HG02938 (cell line): ENCODE measurements around the gene FAM169A.
"Not testable (repeated sequence)": the region's sequence is repeated elsewhere in the genome, so short reads cannot be mapped to it uniquely, and the experiment has no call there.

Experiments
- ATAC-seq: cut with Tn5 transposase; IDR thresholded peaks from one replicate; pipeline ENCODE4 v1.9.1; 2021; ENCODE audit warnings: mild to moderate bottlenecking, moderate library complexity; ENCODE audit not compliant: unreplicated experiment

FAM169A gene

GRCh38 chr5:74870299-74871067 lies 4.3 kb upstream of the FAM169A start:
- no peak for ATAC-seq

DNA sequence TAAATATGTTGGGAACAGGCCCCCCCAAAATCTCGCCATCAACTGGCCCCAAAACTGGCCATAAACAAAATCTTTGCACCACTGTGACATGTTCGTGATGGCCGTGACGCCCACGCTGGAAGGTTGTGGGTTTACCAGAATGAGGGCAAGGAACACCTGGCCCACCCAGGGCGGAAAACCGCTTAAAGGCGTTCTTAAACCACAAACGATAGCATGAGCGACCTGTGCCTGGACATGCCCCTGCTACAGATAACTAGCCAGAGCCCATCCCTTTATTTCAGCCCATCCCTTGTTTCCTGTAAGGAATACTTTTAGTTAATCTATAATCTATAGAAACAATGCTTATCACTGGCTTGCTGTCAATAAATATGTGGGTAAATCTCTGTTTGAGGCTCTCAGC lies 3.2 kb upstream of the FAM169A start:
- ATAC-seq, result not testable (repeated sequence)

GRCh38 chr5:74866596-74867162 lies 492 bp upstream of the FAM169A start:
- ATAC-seq, result no peak

DNA sequence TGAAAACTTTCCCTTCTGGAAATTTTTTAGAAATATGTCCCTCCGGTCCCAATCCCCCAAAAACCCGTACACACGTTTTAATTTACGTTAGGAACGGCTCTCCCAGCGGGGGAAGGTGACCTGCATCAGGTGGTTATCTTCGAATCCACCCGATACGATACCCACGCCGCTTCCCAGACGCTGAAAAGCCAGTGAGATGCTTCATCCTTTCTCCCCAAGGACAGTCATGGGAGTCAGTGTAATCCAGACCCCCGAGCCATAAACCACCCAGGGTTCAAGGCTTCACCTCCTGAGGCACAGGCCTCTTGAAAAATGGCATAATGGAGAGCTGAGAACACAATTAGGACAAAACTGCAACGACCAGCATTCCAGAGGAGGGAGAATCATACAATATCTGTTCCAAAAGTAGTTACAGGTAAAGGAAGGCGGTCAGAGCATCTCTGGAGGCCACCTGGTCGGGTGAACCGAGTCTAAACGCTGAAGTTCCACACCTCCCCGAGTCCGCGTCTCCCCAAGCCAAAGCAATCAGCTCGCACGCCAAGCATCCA lies 857 bp downstream of the FAM169A start:
- no peak for ATAC-seq

- ATAC-seq, result no peak
Measured at GRCh38 chr5:74864823-74865222, 1.4 kb downstream of the FAM169A start.

GRCh38 chr5:74863726-74864125 lies 2.5 kb downstream of the FAM169A start:
- no peak for ATAC-seq

GRCh38 chr5:74862221-74862620 lies 4.0 kb downstream of the FAM169A start:
- ATAC-seq, result no peak

- ATAC-seq, result not testable (repeated sequence)
Measured at GRCh38 chr5:74856975-74857374, 9.2 kb downstream of the FAM169A start.

GRCh38 chr5:74853256-74853655 lies 12.9 kb downstream of the FAM169A start:
- ATAC-seq, result no peak

- ATAC-seq, result no peak
Measured at GRCh38 chr5:74851684-74852353, 14.4 kb downstream of the FAM169A start.

DNA sequence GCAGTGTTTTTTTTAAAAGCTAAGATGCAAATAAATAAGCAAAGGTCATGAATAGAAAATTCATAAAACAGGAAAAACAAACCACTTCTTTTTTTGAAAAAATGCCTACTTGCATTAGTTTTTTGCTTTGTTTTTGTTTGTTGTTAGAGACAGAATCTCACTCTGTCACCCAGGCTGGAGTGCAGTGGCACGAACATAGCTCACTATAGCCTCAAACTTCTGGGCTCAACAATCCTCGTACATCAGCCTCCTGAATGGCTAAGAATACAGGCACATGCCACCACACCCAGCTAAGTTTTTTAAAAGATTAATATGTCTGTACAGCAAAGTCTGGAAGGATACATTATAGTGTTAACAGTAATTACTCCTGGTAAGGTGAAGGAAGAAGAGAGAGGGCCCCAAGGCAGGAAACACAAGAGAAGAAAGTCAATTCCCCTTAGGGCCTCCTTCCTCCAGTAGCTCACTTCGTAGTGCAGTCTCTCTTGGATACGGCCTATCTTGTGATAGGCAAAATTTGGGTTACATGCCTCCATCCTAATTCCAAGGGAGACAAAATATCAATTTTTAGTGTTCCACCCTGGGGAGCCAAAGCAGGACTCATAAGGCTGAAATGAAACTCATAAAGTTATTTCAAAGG lies 15.3 kb downstream of the FAM169A start:
- ATAC-seq, result no peak

DNA sequence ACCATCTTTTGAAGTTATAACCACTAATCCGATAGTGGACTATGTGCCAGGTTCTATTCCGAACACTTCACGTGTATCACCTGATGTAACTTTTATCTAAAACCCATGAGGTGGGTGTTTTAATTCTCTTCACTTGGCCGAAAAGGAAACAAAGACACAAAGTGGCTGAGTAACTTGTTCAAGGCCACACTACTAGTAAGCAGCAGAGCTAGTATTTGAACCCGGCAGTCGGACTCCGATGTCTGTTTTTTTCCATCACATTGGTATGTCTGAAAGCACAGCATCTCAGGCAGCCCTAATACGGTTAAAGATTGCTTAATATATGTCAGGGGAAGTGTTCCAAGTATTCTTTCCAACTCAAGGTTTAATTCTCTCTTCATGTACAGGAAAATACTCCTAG lies 16.2 kb downstream of the FAM169A start:
- ATAC-seq, result no peak

DNA sequence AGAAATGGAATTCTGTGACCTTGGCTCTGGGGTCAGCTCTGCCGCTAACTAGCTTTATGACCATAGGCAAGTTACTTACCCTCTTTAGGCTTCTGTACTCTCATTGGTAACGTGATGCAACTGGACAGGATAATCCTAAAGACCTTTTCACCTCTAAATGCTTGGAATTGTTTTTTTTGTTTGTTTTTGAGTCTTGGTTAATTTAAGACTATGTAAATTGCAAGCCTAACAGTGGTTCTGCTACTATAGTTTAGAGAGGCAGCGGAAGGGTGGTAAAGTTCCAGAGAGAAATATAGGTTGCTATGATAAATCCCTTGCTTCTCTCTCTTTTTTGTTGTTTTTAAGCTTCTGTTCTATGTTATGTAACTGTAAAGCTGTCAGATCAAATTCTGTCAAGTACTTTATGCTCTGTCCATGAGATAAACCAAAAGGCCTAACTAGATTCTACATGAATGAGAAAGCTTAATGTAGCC lies 17.6 kb downstream of the FAM169A start:
- ATAC-seq, result no peak

GRCh38 chr5:74839229-74839628 lies 27.0 kb downstream of the FAM169A start:
- no peak for ATAC-seq

DNA sequence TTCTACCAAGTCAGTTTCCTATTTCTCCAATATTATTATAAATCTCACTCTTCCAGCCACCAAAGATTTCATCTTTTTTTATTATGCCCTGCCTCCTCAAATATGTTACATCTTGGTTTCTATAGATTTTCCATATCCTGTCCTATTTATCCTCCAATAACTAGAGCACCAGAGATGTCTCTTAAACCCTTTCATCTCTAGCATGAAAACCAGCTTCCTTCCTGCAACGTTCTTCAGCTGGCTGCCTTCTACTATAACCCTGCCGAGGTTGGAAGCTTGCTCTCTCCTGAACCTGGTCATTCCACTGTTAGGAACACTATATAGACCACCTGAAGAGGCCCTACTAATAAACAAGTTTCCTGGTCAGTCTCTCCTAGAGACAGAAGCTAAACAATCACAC lies 27.9 kb downstream of the FAM169A start:
- ATAC-seq, result no peak

DNA sequence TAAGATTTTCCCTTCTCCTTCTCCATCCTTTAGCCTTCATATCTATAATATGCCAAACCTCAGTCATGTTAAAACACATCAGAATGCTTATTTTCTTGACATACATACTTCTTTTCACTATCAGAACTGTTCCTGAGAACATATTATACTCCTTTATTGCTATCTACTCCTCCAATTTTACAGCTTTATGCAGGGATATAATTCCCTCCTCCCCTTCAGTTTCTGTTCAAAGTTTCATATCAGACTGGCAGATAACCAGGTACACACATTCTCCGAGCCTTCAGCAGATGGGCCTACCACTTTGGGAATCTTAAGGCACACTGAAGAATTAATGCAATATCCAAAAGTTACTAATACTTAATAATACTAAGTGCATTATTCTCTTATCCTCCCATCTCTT lies 29.1 kb downstream of the FAM169A start:
- ATAC-seq, result no peak

DNA sequence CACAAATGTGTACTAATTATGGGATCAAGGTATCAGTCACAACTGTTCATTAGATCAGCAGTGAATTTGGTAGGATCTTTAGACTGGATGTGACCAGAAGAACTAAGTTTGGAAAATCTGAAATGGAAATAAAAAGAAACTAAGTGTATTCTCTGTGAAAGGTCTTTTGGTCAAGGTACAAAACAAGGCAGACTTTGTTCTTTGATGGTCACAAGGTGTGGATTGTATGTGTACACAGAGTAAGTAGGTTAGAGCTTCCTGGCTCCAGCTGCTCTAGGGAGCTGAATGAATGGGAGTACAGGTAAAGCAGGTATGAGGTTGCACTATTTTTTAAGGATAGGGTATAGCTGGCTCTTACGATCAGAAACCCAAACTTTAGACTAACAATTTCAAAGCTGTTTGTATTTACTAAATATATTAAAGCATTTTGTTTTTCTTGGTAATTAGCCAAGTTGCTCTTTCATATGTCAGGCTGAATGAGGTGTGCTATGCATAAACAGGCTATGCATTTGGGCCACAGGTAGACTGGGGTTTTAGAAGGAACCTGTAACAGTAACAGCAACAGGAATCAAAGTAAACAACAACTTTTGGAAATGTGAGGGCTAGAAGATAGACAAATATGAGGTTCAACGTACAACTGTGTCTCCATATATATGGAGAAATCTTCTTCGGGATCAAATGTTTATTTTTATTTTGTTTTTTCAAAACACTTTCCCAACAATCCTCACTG lies 32.5 kb downstream of the FAM169A start:
- ATAC-seq, result no peak

- ATAC-seq, result no peak
Measured at GRCh38 chr5:74829413-74829812, 36.8 kb downstream of the FAM169A start.

DNA sequence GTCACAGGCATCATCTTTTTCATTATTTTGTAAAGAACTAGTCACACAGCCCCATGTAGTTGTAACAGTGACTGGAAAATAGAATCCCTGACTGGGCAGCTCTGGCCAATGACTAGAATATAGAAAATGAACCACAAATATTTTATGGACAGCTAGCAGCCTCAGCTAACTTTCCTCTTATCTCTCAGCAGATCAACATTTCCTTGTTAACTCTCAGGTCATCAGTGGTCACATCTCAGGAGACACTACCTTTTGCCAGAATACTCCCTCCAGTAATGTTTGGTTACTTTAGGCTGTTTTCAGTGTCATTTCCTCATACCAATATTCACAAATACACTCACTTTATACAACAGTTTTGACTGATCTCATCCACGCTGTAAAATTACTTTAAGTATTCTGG lies 43.9 kb downstream of the FAM169A start:
- ATAC-seq, result no peak

GRCh38 chr5:74816875-74817274 lies 49.3 kb downstream of the FAM169A start:
- no peak for ATAC-seq

GRCh38 chr5:74810915-74811314 lies 55.3 kb downstream of the FAM169A start:
- no peak for ATAC-seq
